BE2C (cell line): ENCODE results near the gene PKIG.

Experiments used
- DNase-seq: peaks from one replicate; pipeline ENCODE4 v3.0.0-alpha.2; 2020
- H3K27me3 ChIP-seq: fragments of 250-450 bp; sonication (Bioruptor Pico); 2 replicates; pipeline ENCODE4 v1.5.1; 2020; ENCODE audit warnings: mild to moderate bottlenecking
- H3K36me3 ChIP-seq: fragments of 250-450 bp; sonication (Bioruptor Pico); 2 replicates; pipeline ENCODE4 v1.5.1; 2020; ENCODE audit warnings: mild to moderate bottlenecking
- H3K4me1 ChIP-seq: fragments of 250-450 bp; sonication (Bioruptor Pico); 2 replicates; pipeline ENCODE4 v1.5.1; 2020
- H3K4me3 ChIP-seq: 2 replicates; pipeline ENCODE4 v1.5.1; 2011; ENCODE audit warnings: low read depth, low read length
- H3K9me3 ChIP-seq: fragments of 250-450 bp; sonication (Bioruptor Pico); 2 replicates; pipeline ENCODE4 v1.5.1; 2020
- TF ChIP-seq, protein P1 (sequence below): IDR thresholded peaks from 2 replicates; pipeline ENCODE4 v1.5.1; 2012; ENCODE audit warnings: mild to moderate bottlenecking, low read depth, low read length

PKIG gene

DNA sequence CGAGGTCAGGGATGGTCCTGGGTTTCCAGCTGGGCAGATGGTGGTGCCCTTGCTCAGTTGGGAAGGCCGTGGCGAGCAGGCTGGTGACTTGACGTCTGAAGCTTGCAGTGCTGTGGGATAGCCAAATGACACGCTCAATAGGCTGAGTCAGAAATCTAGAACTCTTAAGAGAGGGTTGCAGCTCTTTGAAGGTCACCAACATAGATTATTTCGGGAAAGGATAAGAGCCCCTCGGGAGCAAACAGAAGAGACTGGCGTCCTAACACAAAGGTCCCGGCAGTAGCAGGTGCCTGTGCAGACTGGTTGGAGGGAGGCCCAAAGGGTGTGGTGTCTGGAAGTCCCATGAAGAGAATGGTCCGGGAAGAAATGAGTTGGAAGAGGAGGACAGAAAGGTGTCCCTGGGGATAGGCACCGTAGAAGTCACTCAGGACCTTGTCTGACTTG lies 18.4 kb downstream of the PKIG start:
- DNase-seq = no peak
- Histone ChIP-seq H3K36me3 (no peaks in the 10 kb centered on the region), H3K4me3 (no peak overlapping the region), H3K27me3 (no peaks in the 10 kb centered on the region), H3K9me3 (no peaks in the 10 kb centered on the region), H3K4me1 (no peaks in the 10 kb centered on the region)
- TF ChIP-seq, protein P1, sequence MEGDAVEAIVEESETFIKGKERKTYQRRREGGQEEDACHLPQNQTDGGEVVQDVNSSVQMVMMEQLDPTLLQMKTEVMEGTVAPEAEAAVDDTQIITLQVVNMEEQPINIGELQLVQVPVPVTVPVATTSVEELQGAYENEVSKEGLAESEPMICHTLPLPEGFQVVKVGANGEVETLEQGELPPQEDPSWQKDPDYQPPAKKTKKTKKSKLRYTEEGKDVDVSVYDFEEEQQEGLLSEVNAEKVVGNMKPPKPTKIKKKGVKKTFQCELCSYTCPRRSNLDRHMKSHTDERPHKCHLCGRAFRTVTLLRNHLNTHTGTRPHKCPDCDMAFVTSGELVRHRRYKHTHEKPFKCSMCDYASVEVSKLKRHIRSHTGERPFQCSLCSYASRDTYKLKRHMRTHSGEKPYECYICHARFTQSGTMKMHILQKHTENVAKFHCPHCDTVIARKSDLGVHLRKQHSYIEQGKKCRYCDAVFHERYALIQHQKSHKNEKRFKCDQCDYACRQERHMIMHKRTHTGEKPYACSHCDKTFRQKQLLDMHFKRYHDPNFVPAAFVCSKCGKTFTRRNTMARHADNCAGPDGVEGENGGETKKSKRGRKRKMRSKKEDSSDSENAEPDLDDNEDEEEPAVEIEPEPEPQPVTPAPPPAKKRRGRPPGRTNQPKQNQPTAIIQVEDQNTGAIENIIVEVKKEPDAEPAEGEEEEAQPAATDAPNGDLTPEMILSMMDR = no peak

DNA sequence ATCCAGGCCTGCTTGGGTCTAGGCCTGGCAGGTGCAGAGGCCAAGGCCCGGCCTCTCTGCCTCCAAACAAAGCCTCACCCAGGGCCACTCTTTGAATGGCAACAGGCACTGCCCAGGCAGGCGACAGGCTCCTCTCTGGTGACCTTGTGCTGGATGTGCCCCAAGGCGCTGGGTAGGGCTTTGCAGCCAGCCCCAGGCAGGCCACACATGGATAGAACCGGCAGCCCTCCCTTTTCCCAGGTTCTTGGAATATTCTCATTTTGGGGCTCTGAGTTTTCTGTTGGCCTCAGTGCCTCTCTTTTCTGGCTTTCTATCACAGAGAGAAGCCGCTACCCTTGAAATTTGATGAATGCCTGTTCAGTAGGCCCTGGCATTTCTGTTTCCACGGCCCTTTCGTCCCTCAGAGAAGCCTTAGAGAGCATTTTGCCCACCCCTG lies 18.9 kb downstream of the PKIG start:
- Histone ChIP-seq H3K4me1 (no peaks in the 10 kb centered on the region), H3K27me3 (no peaks in the 10 kb centered on the region), H3K4me3 (no peak overlapping the region), H3K36me3 (no peaks in the 10 kb centered on the region), H3K9me3 (no peaks in the 10 kb centered on the region)
- DNase-seq = no peak
- TF ChIP-seq, protein P1 = no peak

DNA sequence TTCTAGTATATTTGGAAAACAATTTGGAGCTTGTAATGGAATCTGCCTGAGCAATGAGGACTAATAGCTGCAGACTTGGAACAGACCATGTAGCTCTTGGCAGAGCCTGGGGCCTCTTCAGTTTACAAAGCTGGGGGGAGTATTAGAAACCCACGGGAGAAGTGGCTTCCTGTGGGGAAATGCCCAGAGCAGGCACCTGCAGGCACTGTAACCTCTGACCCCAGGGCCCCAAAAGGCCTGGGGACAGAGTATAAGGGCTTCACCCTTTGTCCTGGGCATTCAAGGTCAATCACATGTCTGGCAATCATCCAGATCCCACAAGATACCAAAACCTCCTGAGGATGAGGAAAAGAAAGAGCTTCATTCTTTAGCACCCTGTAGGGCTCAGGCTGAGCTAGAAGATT lies 19.4 kb downstream of the PKIG start:
- Histone ChIP-seq H3K9me3 (no peaks in the 10 kb centered on the region), H3K27me3 (no peaks in the 10 kb centered on the region), H3K4me1 (no peaks in the 10 kb centered on the region), H3K36me3 (no peaks in the 10 kb centered on the region), H3K4me3 (no peak overlapping the region)
- DNase-seq = no peak
- TF ChIP-seq, protein P1 = no peak

DNA sequence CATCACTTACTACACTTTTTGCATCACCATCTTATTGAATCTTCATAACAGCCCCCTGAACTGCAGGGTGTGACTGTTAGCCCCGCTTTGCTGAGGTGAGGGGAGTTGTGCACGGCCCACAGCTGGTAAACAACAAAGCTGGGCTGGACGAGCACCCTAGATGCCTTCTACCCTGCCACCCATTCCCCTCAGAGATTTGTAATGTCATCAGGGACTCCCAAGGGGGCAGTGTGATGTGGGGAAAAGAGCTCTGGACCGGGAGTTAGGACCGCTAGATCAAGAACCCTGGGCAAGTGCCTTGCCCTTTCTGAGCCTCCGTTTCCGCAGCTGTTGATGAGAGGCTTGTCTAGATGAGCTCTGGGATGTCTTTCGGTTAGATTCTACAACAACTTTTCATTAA lies 20.9 kb downstream of the PKIG start:
- Histone ChIP-seq H3K4me3 (no peak overlapping the region), H3K27me3 (no peaks in the 10 kb centered on the region), H3K9me3 (no peaks in the 10 kb centered on the region), H3K36me3 (no peaks in the 10 kb centered on the region), H3K4me1 (no peaks in the 10 kb centered on the region)
- no peak for DNase-seq
- TF ChIP-seq, protein P1 = peak; percentile 26; the same call in 1 of the 2 replicates

DNA sequence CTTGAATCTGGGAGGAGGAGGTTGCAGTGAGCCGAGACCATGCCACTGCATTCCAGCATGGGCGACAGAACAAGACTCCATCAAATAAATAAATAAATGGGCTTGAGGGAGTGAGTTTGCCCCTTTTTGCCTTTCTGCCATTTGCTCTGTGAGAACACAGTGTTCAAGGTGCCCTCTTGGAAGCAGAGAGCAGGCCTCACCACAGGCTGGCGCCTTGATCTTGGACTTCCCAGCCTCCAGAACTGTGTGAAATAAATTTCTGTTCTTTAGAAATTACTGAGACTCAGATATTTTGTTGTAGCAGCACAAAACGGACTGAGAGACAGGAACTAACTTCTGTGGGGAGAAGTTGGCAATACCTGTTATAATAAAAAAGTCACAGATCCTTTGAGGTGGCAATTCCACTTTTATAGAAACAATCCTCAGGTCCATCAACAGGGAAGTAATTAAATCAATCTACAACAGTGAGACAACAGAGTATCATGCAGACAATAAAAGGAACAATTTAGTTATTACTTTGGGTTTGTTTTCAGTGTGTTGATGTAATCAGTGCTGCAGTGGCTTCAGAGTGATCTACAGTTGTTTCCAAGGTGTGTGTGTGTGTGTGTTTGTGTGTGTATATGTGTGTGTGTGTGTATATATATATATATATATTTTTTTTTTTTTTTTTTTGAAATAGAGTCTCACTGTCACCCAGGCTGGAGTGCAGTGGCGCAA lies 24.5 kb downstream of the PKIG start:
- no peak for DNase-seq
- no peaks in the 10 kb centered on the region for H3K27me3 ChIP-seq
- no peaks in the 10 kb centered on the region for H3K9me3 ChIP-seq
- H3K4me1 ChIP-seq = no peaks in the 10 kb centered on the region
- H3K36me3 ChIP-seq = no peaks in the 10 kb centered on the region
- H3K4me3 ChIP-seq = no peak overlapping the region
- TF ChIP-seq, protein P1 = no peak

DNA sequence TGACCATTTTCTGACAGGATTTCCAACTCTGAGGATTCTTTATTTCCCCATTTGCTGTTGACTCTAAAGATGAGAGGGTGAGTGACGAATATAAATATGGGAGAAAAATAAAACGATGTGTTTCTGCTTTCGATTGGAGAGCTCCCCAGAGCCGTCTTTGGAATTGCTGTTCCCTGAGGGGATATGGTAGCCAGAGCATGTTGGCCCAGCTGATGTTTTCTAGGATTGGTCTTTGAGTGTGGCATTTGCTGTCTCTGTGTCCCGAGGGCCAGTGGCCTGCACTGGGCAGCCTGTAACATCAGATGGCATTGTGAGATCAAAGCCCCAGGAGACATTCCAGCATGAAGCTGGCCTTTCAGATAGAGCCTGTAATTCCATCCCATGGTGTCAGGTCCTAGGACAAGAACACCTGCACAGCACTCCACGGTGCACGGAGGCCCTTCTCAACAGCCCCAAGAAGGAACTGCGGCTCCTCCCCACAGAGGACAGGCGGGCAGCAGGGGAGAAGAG lies 26.7 kb downstream of the PKIG start:
- TF ChIP-seq, protein P1 = no peak
- no peaks in the 10 kb centered on the region for H3K9me3 ChIP-seq
- no peaks in the 10 kb centered on the region for H3K36me3 ChIP-seq
- H3K4me3 ChIP-seq = no peak overlapping the region
- no peaks in the 10 kb centered on the region for H3K4me1 ChIP-seq
- H3K27me3 ChIP-seq = no peaks in the 10 kb centered on the region
- no peak for DNase-seq
